ENCODE results near the gene GGA1. TPM values are rescaled to one million over a fixed set of nuclear protein-coding genes. Genes with fewer than 3 reads are reported as not detected.

The GGA1 gene
- total RNA-seq, 1 experiment from 2014 or later, result 89.8 TPM

GRCh38 chr22:37663521-37664140 is 55.0 kb downstream of the GGA1 start:
- Mint-ChIP-seq H3K27ac (ENCODE audit: unreplicated experiment) (no peak overlapping the region), H3K27me3 (ENCODE audit: unreplicated experiment) (no peaks in the 10 kb centered on the region), H3K36me3 (ENCODE audit: insufficient read depth, unreplicated experiment) (peaks cover 37% of the 10 kb centered on the region), H3K4me3 (ENCODE audit: low read depth, unreplicated experiment) (no peak overlapping the region), H3K4me1 (ENCODE audit: low read depth, unreplicated experiment) (peaks cover 31% of the 10 kb centered on the region), H3K9me3 (ENCODE audit: low read depth, unreplicated experiment) (no peaks in the 10 kb centered on the region)
- CTCF ChIA-PET, result no interaction called here
- intact Hi-C loops (cut with micrococcal nuclease; ENCODE audit: unreplicated experiment), result no loop called here
- no peak for TF ChIP-seq CTCF (IDR thresholded peaks at IDR 0.05; ENCODE audit: unreplicated experiment)
- no peak for DNase-seq
- BruUV-seq (replicated peaks), result no TSS peak

- BruUV-seq (replicated peaks), result no TSS peak
- H3K9me3 Mint-ChIP-seq (ENCODE audit: low read depth, unreplicated experiment), result no peaks in the 10 kb centered on the region
- CTCF ChIA-PET, result no interaction called here
- intact Hi-C loops (cut with micrococcal nuclease; ENCODE audit: unreplicated experiment), result no loop called here
- no peak overlapping the region for H3K27ac Mint-ChIP-seq (ENCODE audit: unreplicated experiment)
- no peak for TF ChIP-seq CTCF (IDR thresholded peaks at IDR 0.05; ENCODE audit: unreplicated experiment)
- no peak for DNase-seq
- H3K36me3 Mint-ChIP-seq (ENCODE audit: insufficient read depth, unreplicated experiment), result peaks cover 32% of the 10 kb centered on the region
- H3K27me3 Mint-ChIP-seq (ENCODE audit: unreplicated experiment), result no peaks in the 10 kb centered on the region
- H3K4me1 Mint-ChIP-seq (ENCODE audit: low read depth, unreplicated experiment), result peaks cover 28% of the 10 kb centered on the region
- no peak overlapping the region for H3K4me3 Mint-ChIP-seq (ENCODE audit: low read depth, unreplicated experiment)
Observed at GRCh38 chr22:37664249-37665101, 55.8 kb downstream of the GGA1 start.

- peaks cover 27% of the 10 kb centered on the region for H3K36me3 Mint-ChIP-seq (ENCODE audit: insufficient read depth, unreplicated experiment)
- no TSS peak for BruUV-seq (replicated peaks)
- no peaks in the 10 kb centered on the region for H3K9me3 Mint-ChIP-seq (ENCODE audit: low read depth, unreplicated experiment)
- CTCF ChIA-PET, result no interaction called here
- TF ChIP-seq CTCF (IDR thresholded peaks at IDR 0.05; ENCODE audit: unreplicated experiment), result no peak
- intact Hi-C loops (cut with micrococcal nuclease; ENCODE audit: unreplicated experiment), result no loop called here
- H3K4me1 Mint-ChIP-seq (ENCODE audit: low read depth, unreplicated experiment), result peaks cover 18% of the 10 kb centered on the region
- no peaks in the 10 kb centered on the region for H3K27me3 Mint-ChIP-seq (ENCODE audit: unreplicated experiment)
- no peak overlapping the region for H3K27ac Mint-ChIP-seq (ENCODE audit: unreplicated experiment)
- no peak for DNase-seq
- H3K4me3 Mint-ChIP-seq (ENCODE audit: low read depth, unreplicated experiment), result no peak overlapping the region
Observed at GRCh38 chr22:37665487-37665886, 56.9 kb downstream of the GGA1 start.

GRCh38 chr22:37669586-37669985 is 61.0 kb downstream of the GGA1 start:
- Mint-ChIP-seq H3K36me3 (ENCODE audit: insufficient read depth, unreplicated experiment) (peaks cover 22% of the 10 kb centered on the region), H3K9me3 (ENCODE audit: low read depth, unreplicated experiment) (no peaks in the 10 kb centered on the region), H3K4me1 (ENCODE audit: low read depth, unreplicated experiment) (no peaks in the 10 kb centered on the region), H3K27me3 (ENCODE audit: unreplicated experiment) (no peaks in the 10 kb centered on the region), H3K27ac (ENCODE audit: unreplicated experiment) (no peak overlapping the region), H3K4me3 (ENCODE audit: low read depth, unreplicated experiment) (no peak overlapping the region)
- CTCF ChIA-PET, result no interaction called here
- BruUV-seq (replicated peaks), result no TSS peak
- TF ChIP-seq CTCF (IDR thresholded peaks at IDR 0.05; ENCODE audit: unreplicated experiment), result no peak
- intact Hi-C loops (cut with micrococcal nuclease; ENCODE audit: unreplicated experiment), result no loop called here
- no peak for DNase-seq

All from Calu3 (cell line).